OCI-LY7 (cell line): ENCODE measurements around the gene HMCES.

Experiments
- CTCF ChIP-seq: fragments of 200-600 bp; sonication (generic); conservative IDR thresholded peaks from 2 replicates; pipeline ENCODE4 v1.5.1; 2014; ENCODE audit warnings: mild to moderate bottlenecking, antibody characterized with exemption, low read length, moderate library complexity, mixed read lengths
- EZH2phosphoT487 ChIP-seq: fragments of 200-600 bp; sonication (generic); IDR thresholded peaks from 2 replicates; pipeline ENCODE4 v1.6.1; 2018; ENCODE audit warnings: low read depth, borderline replicate concordance, mild to moderate bottlenecking, mixed run types, antibody characterized with exemption, low read length, moderate library complexity, mixed read lengths

- TF ChIP-seq CTCF: no peak
- no peak for TF ChIP-seq EZH2phosphoT487
Measured at GRCh38 chr3:129313415-129313664, 34.7 kb downstream of the HMCES start.
